MM.1S (cell line): ENCODE results near the gene PTPRN2.

Experiments
- CTCF ChIP-seq: fragments of 300-600 bp; sonication (generic); IDR thresholded peaks from 2 replicates; pipeline ENCODE4 v1.5.1; 2016; ENCODE audit warnings: antibody characterized with exemption, low read length, mixed read lengths
- EZH2 ChIP-seq: fragments of 300-600 bp; sonication (generic); optimal IDR thresholded peaks from 2 replicates; pipeline ENCODE3; 2017; ENCODE audit warnings: low read depth, mild to moderate bottlenecking, antibody characterized with exemption, low read length, mixed read lengths

- no peak for TF ChIP-seq CTCF
- no peak for TF ChIP-seq EZH2
These were observed 297.7 kb downstream of the PTPRN2 start for GRCh38 chr7:158289761-158290523.
